NCI-H524 treated with DMSO at 0.1 percent for 48 hours (cell line): ENCODE results near the gene PLAGL2.

Source experiments
- DNase-seq: peaks from one replicate; lab custom pipeline; 2025; lab: John Stamatoyannopoulos, UW

PLAGL2 gene

DNA sequence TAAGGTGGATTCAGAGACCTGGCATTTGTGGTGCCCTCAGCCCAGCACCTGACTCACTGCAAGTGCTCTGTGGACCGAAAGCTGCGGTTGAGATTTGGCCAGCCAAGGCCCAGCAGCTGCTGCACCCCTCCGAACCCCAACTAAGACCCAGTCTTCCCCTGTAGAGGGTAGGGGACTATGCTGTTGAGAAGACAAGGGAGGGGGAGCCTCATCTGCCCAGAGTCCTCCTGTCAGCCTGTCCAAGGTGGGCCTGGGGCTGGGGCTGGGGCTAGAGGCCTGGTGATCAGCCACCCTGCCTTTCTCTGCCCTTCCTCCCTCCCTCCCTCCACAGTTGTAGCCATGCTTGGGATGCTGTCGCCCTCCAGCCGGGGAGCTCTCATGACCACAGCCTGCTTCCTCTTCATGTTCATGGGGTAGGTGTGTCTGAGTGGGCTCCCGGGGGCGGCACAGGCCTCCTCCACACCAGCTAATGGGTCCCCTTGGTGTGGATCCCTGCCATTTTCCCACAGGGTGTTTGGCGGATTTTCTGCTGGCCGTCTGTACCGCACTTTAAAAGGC, 57.2 kb downstream of the PLAGL2 start:
- DNase-seq, result no peak

DNA sequence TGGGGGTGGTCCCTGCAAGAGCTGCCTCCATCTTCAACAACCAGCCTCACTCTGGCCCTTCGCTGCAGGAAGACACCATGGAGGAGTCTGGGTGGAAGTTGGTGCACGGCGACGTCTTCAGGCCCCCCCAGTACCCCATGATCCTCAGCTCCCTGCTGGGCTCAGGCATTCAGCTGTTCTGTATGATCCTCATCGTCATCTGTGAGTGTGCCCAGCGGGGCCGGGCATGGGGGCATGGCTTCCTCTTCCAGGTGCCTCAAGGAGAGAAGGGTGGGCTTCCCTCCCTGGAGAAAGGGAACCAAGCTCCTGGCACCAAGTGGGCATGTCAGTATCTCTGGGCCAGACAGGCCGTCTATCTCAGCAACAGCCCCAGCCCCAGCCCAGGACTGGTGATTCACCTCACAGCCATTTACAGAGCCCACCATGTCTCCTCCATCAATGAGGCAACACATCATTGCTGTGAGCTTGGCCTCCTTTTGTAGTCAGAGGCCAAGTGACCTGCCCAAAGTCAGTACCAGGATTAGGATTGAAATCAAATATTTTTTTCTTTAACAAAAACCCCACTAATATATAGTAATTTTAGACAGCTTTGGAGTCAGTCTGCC, 57.9 kb downstream of the PLAGL2 start:
- DNase-seq, result no peak

GRCh38 chr20:32144898-32145662, 62.5 kb downstream of the PLAGL2 start:
- no peak for DNase-seq

DNA sequence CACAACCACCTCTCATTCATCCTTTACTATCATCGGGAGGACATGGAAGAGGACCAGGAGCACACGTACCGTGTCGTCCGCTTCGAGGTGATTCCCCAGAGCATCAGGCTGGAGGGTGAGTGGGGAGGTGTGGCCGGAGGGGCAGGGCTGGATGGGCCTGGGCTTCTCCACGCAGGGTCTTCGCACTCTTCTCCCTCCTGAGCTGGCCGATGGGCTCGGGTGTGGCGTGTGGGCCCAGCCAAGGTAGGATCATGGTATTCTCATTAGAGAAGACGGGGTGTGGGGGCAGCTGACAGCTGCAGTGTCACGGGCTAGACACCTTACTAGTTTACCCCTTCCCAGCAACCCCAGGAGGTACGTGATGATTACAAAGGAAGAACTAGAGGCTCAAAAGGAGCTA, 64.6 kb downstream of the PLAGL2 start:
- DNase-seq, result no peak
